ENCODE measurements around the gene ANKH. TPM values are rescaled to one million over a fixed set of nuclear protein-coding genes. Genes with fewer than 3 reads are reported as not detected.

ANKH gene
- total and polyA plus RNA-seq, 2 of the 13 experiments (the other 11 are each of a cell fraction or from before 2014, with no cell fraction given) = 25.0 to 36.0 TPM

DNA sequence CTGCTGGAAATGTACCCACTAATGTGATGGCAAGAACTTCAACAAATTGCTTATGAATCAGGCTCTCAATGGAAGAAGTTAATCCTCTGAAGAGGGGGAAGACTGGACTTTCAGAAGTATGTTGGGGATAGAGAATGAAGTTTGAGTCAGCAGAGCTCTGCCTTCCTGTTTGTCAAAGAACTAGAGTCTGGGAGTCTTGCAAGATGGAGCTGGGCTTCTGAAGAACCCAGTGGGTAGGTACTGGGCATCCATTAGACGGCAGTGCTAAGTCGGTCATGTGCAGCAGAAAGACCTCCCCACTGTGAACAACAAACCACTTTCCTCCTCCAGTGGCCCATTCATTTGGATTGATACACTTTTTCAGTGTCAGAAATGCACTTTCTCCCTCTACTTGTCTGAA, 172.4 kb downstream of the ANKH start:
- WGBS (ENCODE audit: low lambda C conversion rate) = 93% methylated on average over 2 of the region's 2 CpGs
- in situ Hi-C loops (cut with HindIII; ENCODE audit: extremely low pct_ligation_motif_present, low pct_unique_long_range_greater_than_20kb) (no loop called here), intact Hi-C loops (cut with micrococcal nuclease; ENCODE audit: unreplicated experiment) (no loop called here)
- H3K4me3 ChIP-seq (replicated peaks in 1 of 3; ENCODE audit: insufficient read depth in 1 of 3, low read depth in 2 of 3, low read length in 3 of 3) = no peak overlapping the region
- BruUV-seq (replicated peaks) = no TSS peak
- FAIRE-seq (no peak), DNase-seq (ENCODE audit: low spot score) (no peak), ATAC-seq (no peak)
- H3K79me2 ChIP-seq (ENCODE audit: insufficient read depth, low read length) = no peaks in the 10 kb centered on the region
- H3K36me3 ChIP-seq (replicated peaks in 1 of 2; ENCODE audit: control insufficient read depth in 1 of 2, insufficient read depth in 2 of 2, low read length in 2 of 2) = peaks cover 11 to 72% of the 10 kb centered on the region in 2 experiments
- ChIA-PET CTCF (ENCODE audit: low intra/inter-chr PET ratio, low total read pairs) (no interaction called here), POLR2A (no interaction called here)
- no peaks in the 10 kb centered on the region for H3K9me3 ChIP-seq (ENCODE audit: low read length)
- H4K20me1 ChIP-seq (ENCODE audit: insufficient read depth, low read length) = 0 out of 2 replicates have a peak, but pooled peaks cover 3% of the 10 kb centered on the region
- no peak overlapping the region for H3K27ac ChIP-seq (ENCODE audit: extremely low read length, insufficient read depth, low read length)
- no peaks in the 10 kb centered on the region for H3K27me3 ChIP-seq (ENCODE audit: control insufficient read depth in 1 of 2, insufficient read depth in 2 of 2, low read length in 2 of 2)
- no peak for TF ChIP-seq ZNF816 (CRISPR knock-in tag; IDR thresholded peaks at IDR 0.05; ENCODE audit: borderline replicate concordance)
- TF ChIP-seq, protein P1, sequence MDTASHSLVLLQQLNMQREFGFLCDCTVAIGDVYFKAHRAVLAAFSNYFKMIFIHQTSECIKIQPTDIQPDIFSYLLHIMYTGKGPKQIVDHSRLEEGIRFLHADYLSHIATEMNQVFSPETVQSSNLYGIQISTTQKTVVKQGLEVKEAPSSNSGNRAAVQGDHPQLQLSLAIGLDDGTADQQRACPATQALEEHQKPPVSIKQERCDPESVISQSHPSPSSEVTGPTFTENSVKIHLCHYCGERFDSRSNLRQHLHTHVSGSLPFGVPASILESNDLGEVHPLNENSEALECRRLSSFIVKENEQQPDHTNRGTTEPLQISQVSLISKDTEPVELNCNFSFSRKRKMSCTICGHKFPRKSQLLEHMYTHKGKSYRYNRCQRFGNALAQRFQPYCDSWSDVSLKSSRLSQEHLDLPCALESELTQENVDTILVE (CRISPR knock-in tag; IDR thresholded peaks at IDR 0.05) = no peak
- H3K4me2 ChIP-seq (ENCODE audit: low read depth, low read length) = no peak overlapping the region
- no peaks in the 10 kb centered on the region for H3K4me1 ChIP-seq (ENCODE audit: insufficient read depth, low read length)
- H3K9ac ChIP-seq (ENCODE audit: insufficient read depth, low read depth, low read length) = no peak overlapping the region
- no peak overlapping the region for H2AFZ ChIP-seq (ENCODE audit: low read length)

- H3K4me2 ChIP-seq (ENCODE audit: low read depth, low read length) = no peak overlapping the region
- in situ Hi-C loops (cut with HindIII; ENCODE audit: extremely low pct_ligation_motif_present, low pct_unique_long_range_greater_than_20kb) = no loop called here
- no TSS peak for BruUV-seq (replicated peaks)
- no peaks in the 10 kb centered on the region for H3K4me1 ChIP-seq (ENCODE audit: insufficient read depth, low read length)
- no peak overlapping the region for H3K4me3 ChIP-seq (replicated peaks in 1 of 3; ENCODE audit: insufficient read depth in 1 of 3, low read depth in 2 of 3, low read length in 3 of 3)
- no peaks in the 10 kb centered on the region for H3K9me3 ChIP-seq (ENCODE audit: low read length)
- H3K27me3 ChIP-seq (ENCODE audit: control insufficient read depth in 1 of 2, insufficient read depth in 2 of 2, low read length in 2 of 2) = no peaks in the 10 kb centered on the region
- FAIRE-seq (no peak), DNase-seq (ENCODE audit: low spot score) (no peak), ATAC-seq (no peak)
- intact Hi-C loops (cut with micrococcal nuclease; ENCODE audit: unreplicated experiment) = no loop called here
- H3K9ac ChIP-seq (ENCODE audit: insufficient read depth, low read depth, low read length) = no peak overlapping the region
- WGBS (ENCODE audit: low lambda C conversion rate) = 100% methylated on average over 1 of the region's 1 CpG
- ChIA-PET CTCF (ENCODE audit: low intra/inter-chr PET ratio, low total read pairs) (no interaction called here), POLR2A (no interaction called here)
- H2AFZ ChIP-seq (ENCODE audit: low read length) = no peak overlapping the region
- H3K36me3 ChIP-seq (replicated peaks in 1 of 2; ENCODE audit: control insufficient read depth in 1 of 2, insufficient read depth in 2 of 2, low read length in 2 of 2) = peaks cover 10 to 74% of the 10 kb centered on the region in 2 experiments
- H3K79me2 ChIP-seq (ENCODE audit: insufficient read depth, low read length) = no peaks in the 10 kb centered on the region
- 0 out of 2 replicates have a peak, but pooled peaks cover 3% of the 10 kb centered on the region for H4K20me1 ChIP-seq (ENCODE audit: insufficient read depth, low read length)
- no peak overlapping the region for H3K27ac ChIP-seq (ENCODE audit: extremely low read length, insufficient read depth, low read length)
- TF ChIP-seq ZNF274 (CRISPR knock-in tag; IDR thresholded peaks at IDR 0.05) = no peak
- no peak for TF ChIP-seq HOXA5 (CRISPR knock-in tag; IDR thresholded peaks at IDR 0.05)
- no peak for TF ChIP-seq ZNF891 (CRISPR knock-in tag; IDR thresholded peaks at IDR 0.05)
- TF ChIP-seq KAT7 (CRISPR knock-in tag; IDR thresholded peaks at IDR 0.05; ENCODE audit: borderline replicate concordance) = no peak
- TF ChIP-seq FOXJ3 (CRISPR knock-in tag; IDR thresholded peaks at IDR 0.05; ENCODE audit: borderline replicate concordance) = no peak
- TF ChIP-seq ZNF326 (CRISPR knock-in tag; IDR thresholded peaks at IDR 0.05; ENCODE audit: borderline replicate concordance) = no peak
- no peak for TF ChIP-seq NR2F2 (IDR thresholded peaks at IDR 0.05; ENCODE audit: borderline replicate concordance, low read depth)
- TF ChIP-seq ZNF800 (CRISPR knock-in tag; IDR thresholded peaks at IDR 0.05) = no peak
- TF ChIP-seq FOXK1 (CRISPR knock-in tag; IDR thresholded peaks at IDR 0.05; ENCODE audit: borderline replicate concordance, low read depth) = no peak
- no peak for TF ChIP-seq TRAFD1 (CRISPR knock-in tag; IDR thresholded peaks at IDR 0.05; ENCODE audit: borderline replicate concordance)
- TF ChIP-seq, protein P2, sequence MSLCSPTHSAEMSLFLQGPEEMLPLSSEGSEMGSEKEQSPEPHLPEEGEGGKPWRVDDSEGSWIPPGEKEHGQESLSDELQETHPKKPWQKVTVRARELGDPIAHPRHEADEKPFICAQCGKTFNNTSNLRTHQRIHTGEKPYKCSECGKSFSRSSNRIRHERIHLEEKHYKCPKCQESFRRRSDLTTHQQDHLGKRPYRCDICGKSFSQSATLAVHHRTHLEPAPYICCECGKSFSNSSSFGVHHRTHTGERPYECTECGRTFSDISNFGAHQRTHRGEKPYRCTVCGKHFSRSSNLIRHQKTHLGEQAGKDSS (CRISPR knock-in tag; IDR thresholded peaks at IDR 0.05; ENCODE audit: borderline replicate concordance, low read depth) = no peak
These were observed 173.1 kb downstream of the ANKH start for GRCh38 chr5:14698495-14698894.
